WTC11 (cell line): ENCODE data around the gene PGS1. TPM values are rescaled to one million over a fixed set of nuclear protein-coding genes. Genes with fewer than 3 reads are reported as not detected.

Experiments used
- ATAC-seq: fragments of 200-7000 bp; cut with Tn5 transposase; 2 replicates; pipeline ENCODE4 v1.10.0; 2021; ENCODE audit warnings: mild to moderate bottlenecking, moderate library complexity
- CTCF ChIA-PET: fragments of 300-600 bp; sonication (Branson Sonifier 250); formaldehyde crosslinking; loops from one replicate; lab custom pipeline; 2021; ENCODE audit warnings: antibody characterized with exemption; lab: Charles Lee
- POLR2A ChIA-PET: fragments of 350-600 bp; sonication (Branson Sonifier 250); formaldehyde crosslinking; loops from one replicate; lab custom pipeline; 2021; ENCODE audit warnings: antibody characterized with exemption; lab: Charles Lee
- DNase-seq: peaks from one replicate; pipeline ENCODE4 v3.0.0; 2021; ENCODE audit warnings: low spot score
- H3K27ac Mint-ChIP-seq: 2 replicates; pipeline ENCODE4 v1.8.0; 2021; ENCODE audit warnings: mixed read lengths
- H3K27me3 Mint-ChIP-seq: 2 replicates; pipeline ENCODE4 v1.8.0; 2021; ENCODE audit warnings: low read depth, mild to moderate bottlenecking, moderate library complexity, mixed read lengths
- H3K36me3 Mint-ChIP-seq: 2 replicates; pipeline ENCODE4 v1.8.0; 2021; ENCODE audit warnings: mixed read lengths
- H3K4me1 Mint-ChIP-seq: 2 replicates; pipeline ENCODE4 v1.8.0; 2022; ENCODE audit warnings: mixed read lengths
- H3K4me3 Mint-ChIP-seq: 2 replicates; pipeline ENCODE4 v1.8.0; 2021; ENCODE audit warnings: mild to moderate bottlenecking, moderate library complexity, mixed read lengths
- H3K9me3 Mint-ChIP-seq: 2 replicates; pipeline ENCODE4 v1.8.0; 2021; ENCODE audit warnings: mixed read lengths
- ATF1 ChIP-seq: sonication (generic); formaldehyde crosslinking; IDR thresholded peaks from 2 replicates; pipeline ENCODE4 v1.8.1; 2023; ENCODE audit warnings: mild to moderate bottlenecking, moderate library complexity, missing genetic modification reagents
- FOXK1 ChIP-seq: sonication (generic); formaldehyde crosslinking; IDR thresholded peaks from 2 replicates; pipeline ENCODE4 v1.8.0; 2022; ENCODE audit warnings: mild to moderate bottlenecking, moderate library complexity, missing genetic modification reagents
- GABPB1 ChIP-seq: sonication (generic); formaldehyde crosslinking; IDR thresholded peaks from 2 replicates; pipeline ENCODE4 v1.8.1; 2023; ENCODE audit warnings: mild to moderate bottlenecking, missing genetic modification reagents
- JAZF1 ChIP-seq: fragments of 250-450 bp; sonication (Bioruptor Pico); IDR thresholded peaks from 2 replicates; pipeline ENCODE4 v1.9.0; 2021; ENCODE audit warnings: moderate library complexity, mild to moderate bottlenecking, inconsistent platforms
- JUN ChIP-seq: sonication (generic); formaldehyde crosslinking; IDR thresholded peaks from 2 replicates; pipeline ENCODE4 v1.8.0; 2023; ENCODE audit warnings: mild to moderate bottlenecking, missing genetic modification reagents
- MYBL2 ChIP-seq: sonication (generic); formaldehyde crosslinking; IDR thresholded peaks from 2 replicates; pipeline ENCODE4 v1.8.1; 2023; ENCODE audit warnings: mild to moderate bottlenecking, moderate library complexity, missing genetic modification reagents
- SMAD4 ChIP-seq: sonication (generic); formaldehyde crosslinking; IDR thresholded peaks from 2 replicates; pipeline ENCODE4 v1.8.0; 2022; ENCODE audit warnings: mild to moderate bottlenecking, missing genetic modification reagents
- total RNA-seq: library from RNA; stranded (reverse); gene quantifications from 3 replicates; pipeline ENCODE4 v1.2.3, GENCODE V29; 2021
- TF ChIP-seq, protein P1 (sequence below): sonication (generic); formaldehyde crosslinking; conservative IDR thresholded peaks from 2 replicates; pipeline ENCODE4 v1.8.1; 2023; ENCODE audit warnings: mild to moderate bottlenecking, low read depth, missing genetic modification reagents, moderate library complexity
- TF ChIP-seq, protein P2 (sequence below): sonication (generic); formaldehyde crosslinking; IDR thresholded peaks from 2 replicates; pipeline ENCODE4 v1.8.0; 2022; ENCODE audit warnings: missing genetic modification reagents
- TF ChIP-seq, protein P3 (sequence below): sonication (generic); formaldehyde crosslinking; IDR thresholded peaks from 2 replicates; pipeline ENCODE4 v1.8.1; 2022; ENCODE audit warnings: mild to moderate bottlenecking, moderate library complexity, missing genetic modification reagents
- TF ChIP-seq, protein P4 (sequence below): sonication (generic); formaldehyde crosslinking; IDR thresholded peaks from 2 replicates; pipeline ENCODE4 v1.8.0; 2022; ENCODE audit warnings: mild to moderate bottlenecking, missing genetic modification reagents
- TF ChIP-seq, protein P5 (sequence below): fragments of 250-450 bp; sonication (Bioruptor Pico); IDR thresholded peaks from 2 replicates; pipeline ENCODE4 v2.1.2; 2022; ENCODE audit warnings: mild to moderate bottlenecking, moderate library complexity

The PGS1 gene
- total RNA-seq, 1 experiment from 2014 or later: 51.4 TPM

DNA sequence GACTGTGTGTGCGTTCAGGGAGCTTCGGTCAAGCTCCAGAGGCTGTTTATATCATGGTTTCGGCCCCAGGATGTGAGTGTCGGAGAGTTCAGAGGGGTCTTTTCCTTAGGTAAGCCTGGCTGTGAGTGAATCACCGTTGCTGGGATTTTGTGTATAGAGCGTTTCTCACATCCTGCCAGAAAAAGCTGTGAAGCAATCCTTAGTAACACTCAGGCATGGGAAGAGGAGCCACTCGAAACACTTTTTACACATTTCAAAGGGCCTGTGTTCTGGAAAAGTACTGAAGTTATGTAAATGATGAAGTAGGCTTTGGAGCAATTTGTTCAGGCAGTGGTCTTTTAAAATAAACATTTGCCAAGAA, 662 bp downstream of the PGS1 start:
- H3K36me3 Mint-ChIP-seq: peaks cover 2% of the 10 kb centered on the region
- POLR2A ChIA-PET: interaction anchor here (0.7 to 1.3 kb wide), 2 partner anchors 9 to 11 kb away, joined by 4 to 5 read pairs; no protein-coding TSS in a partner anchor

DNA sequence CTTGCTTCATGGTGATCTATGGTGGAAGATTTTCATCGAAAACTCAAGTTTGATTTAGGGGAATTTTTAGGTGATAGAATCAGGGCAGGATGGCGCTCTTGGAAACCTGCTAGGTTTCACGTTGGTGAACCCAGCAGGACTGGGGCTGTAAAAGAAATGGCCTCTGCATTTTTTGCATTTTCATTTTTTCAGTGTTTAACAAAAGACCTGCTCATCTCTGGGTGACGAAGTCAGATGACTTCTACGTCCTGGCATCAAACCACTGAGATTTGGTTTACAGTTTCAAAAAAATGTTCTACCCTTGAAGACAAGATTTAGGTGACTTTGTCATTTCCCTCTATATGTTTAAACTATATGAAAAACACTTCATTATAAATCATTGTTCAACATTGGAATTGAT, 1.9 kb downstream of the PGS1 start:
- ChIA-PET CTCF (no interaction called here), POLR2A (no interaction called here)
- no peak for ATAC-seq
- peaks cover 2% of the 10 kb centered on the region for H3K36me3 Mint-ChIP-seq
- H3K4me3 Mint-ChIP-seq: peak overlapping the region; percentile 95
- H3K9me3 Mint-ChIP-seq: no peaks in the 10 kb centered on the region
- no peak for DNase-seq
- H3K27ac Mint-ChIP-seq: peak overlapping the region; percentile 73
- H3K4me1 Mint-ChIP-seq: peaks cover 65% of the 10 kb centered on the region
- no peaks in the 10 kb centered on the region for H3K27me3 Mint-ChIP-seq
- TF ChIP-seq MYBL2 (CRISPR knock-in tag): no peak
- TF ChIP-seq, protein P1, sequence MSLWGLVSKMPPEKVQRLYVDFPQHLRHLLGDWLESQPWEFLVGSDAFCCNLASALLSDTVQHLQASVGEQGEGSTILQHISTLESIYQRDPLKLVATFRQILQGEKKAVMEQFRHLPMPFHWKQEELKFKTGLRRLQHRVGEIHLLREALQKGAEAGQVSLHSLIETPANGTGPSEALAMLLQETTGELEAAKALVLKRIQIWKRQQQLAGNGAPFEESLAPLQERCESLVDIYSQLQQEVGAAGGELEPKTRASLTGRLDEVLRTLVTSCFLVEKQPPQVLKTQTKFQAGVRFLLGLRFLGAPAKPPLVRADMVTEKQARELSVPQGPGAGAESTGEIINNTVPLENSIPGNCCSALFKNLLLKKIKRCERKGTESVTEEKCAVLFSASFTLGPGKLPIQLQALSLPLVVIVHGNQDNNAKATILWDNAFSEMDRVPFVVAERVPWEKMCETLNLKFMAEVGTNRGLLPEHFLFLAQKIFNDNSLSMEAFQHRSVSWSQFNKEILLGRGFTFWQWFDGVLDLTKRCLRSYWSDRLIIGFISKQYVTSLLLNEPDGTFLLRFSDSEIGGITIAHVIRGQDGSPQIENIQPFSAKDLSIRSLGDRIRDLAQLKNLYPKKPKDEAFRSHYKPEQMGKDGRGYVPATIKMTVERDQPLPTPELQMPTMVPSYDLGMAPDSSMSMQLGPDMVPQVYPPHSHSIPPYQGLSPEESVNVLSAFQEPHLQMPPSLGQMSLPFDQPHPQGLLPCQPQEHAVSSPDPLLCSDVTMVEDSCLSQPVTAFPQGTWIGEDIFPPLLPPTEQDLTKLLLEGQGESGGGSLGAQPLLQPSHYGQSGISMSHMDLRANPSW (CRISPR knock-in tag): no peak

More for the DNA sequence above, 662 bp downstream of the PGS1 start:
- peak; percentile 58 for TF ChIP-seq GABPB1
- TF ChIP-seq SMAD4 (CRISPR knock-in tag): no peak
- no peak for TF ChIP-seq JAZF1 (CRISPR knock-in tag)
- 0 out of 2 replicates have a peak, but pooled peaks have one; percentile 9 for TF ChIP-seq JUN (CRISPR knock-in tag)
- TF ChIP-seq, protein P2, sequence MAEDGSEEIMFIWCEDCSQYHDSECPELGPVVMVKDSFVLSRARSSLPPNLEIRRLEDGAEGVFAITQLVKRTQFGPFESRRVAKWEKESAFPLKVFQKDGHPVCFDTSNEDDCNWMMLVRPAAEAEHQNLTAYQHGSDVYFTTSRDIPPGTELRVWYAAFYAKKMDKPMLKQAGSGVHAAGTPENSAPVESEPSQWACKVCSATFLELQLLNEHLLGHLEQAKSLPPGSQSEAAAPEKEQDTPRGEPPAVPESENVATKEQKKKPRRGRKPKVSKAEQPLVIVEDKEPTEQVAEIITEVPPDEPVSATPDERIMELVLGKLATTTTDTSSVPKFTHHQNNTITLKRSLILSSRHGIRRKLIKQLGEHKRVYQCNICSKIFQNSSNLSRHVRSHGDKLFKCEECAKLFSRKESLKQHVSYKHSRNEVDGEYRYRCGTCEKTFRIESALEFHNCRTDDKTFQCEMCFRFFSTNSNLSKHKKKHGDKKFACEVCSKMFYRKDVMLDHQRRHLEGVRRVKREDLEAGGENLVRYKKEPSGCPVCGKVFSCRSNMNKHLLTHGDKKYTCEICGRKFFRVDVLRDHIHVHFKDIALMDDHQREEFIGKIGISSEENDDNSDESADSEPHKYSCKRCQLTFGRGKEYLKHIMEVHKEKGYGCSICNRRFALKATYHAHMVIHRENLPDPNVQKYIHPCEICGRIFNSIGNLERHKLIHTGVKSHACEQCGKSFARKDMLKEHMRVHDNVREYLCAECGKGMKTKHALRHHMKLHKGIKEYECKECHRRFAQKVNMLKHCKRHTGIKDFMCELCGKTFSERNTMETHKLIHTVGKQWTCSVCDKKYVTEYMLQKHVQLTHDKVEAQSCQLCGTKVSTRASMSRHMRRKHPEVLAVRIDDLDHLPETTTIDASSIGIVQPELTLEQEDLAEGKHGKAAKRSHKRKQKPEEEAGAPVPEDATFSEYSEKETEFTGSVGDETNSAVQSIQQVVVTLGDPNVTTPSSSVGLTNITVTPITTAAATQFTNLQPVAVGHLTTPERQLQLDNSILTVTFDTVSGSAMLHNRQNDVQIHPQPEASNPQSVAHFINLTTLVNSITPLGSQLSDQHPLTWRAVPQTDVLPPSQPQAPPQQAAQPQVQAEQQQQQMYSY (CRISPR knock-in tag): no peak
- TF ChIP-seq ATF1 (CRISPR knock-in tag): no peak
- CTCF ChIA-PET: interaction anchor here (7.8 kb wide), 1 partner anchor 15 kb away, joined by 86 read pairs; no protein-coding TSS in a partner anchor
- DNase-seq (no peak), ATAC-seq (no peak)
- peak overlapping the region; percentile 97 for H3K27ac Mint-ChIP-seq
- H3K4me1 Mint-ChIP-seq: peaks cover 69% of the 10 kb centered on the region
- H3K27me3 Mint-ChIP-seq: no peaks in the 10 kb centered on the region
- no peaks in the 10 kb centered on the region for H3K9me3 Mint-ChIP-seq
- peak overlapping the region; percentile 95 for H3K4me3 Mint-ChIP-seq

DNA sequence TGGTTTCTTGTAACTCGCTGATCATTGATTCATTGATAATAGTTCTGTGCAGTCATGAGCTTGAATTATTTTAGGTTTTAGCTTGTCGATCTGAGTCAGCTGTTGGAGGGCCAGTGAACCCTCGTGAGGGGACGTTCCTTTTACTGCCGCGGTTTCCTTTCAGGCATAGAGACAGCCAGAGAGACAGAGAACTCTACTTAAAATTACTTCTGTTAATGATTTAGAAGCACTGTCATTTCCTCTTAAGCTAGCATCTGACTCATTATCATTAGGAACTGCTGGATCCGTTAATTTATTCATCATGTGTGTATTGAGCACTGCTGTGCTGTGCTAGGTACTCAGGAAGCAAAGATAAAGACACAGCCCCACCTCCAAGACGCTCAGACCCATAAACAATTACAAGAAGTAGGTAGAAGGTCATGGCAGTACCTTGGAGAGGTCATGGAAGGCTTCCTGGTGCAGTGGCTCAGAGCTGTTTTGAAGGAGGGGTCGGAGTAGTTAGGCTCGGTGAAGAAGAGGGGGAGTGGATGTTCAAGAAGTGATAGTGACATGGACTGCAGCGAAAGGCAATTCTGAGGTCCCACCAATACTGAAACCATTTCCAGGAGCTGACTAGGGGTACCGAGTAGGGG, 3.3 kb downstream of the PGS1 start:
- ChIA-PET POLR2A (no interaction called here), CTCF (interaction anchor here (0.7 to 3.1 kb wide), 5 partner anchors 10 to 39 kb away, joined by 3 to 18 read pairs (median 5); no protein-coding TSS in a partner anchor)
- no peaks in the 10 kb centered on the region for H3K27me3 Mint-ChIP-seq
- H3K27ac Mint-ChIP-seq: peak overlapping the region; percentile 92
- H3K9me3 Mint-ChIP-seq: no peaks in the 10 kb centered on the region
- no peak for DNase-seq
- peak overlapping the region; percentile 34 for H3K4me3 Mint-ChIP-seq
- peaks cover 2% of the 10 kb centered on the region for H3K36me3 Mint-ChIP-seq
- peaks cover 69% of the 10 kb centered on the region for H3K4me1 Mint-ChIP-seq
- TF ChIP-seq, protein P3, sequence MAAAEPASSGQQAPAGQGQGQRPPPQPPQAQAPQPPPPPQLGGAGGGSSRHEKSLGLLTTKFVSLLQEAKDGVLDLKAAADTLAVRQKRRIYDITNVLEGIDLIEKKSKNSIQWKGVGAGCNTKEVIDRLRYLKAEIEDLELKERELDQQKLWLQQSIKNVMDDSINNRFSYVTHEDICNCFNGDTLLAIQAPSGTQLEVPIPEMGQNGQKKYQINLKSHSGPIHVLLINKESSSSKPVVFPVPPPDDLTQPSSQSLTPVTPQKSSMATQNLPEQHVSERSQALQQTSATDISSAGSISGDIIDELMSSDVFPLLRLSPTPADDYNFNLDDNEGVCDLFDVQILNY (CRISPR knock-in tag): no peak
- TF ChIP-seq, protein P4, sequence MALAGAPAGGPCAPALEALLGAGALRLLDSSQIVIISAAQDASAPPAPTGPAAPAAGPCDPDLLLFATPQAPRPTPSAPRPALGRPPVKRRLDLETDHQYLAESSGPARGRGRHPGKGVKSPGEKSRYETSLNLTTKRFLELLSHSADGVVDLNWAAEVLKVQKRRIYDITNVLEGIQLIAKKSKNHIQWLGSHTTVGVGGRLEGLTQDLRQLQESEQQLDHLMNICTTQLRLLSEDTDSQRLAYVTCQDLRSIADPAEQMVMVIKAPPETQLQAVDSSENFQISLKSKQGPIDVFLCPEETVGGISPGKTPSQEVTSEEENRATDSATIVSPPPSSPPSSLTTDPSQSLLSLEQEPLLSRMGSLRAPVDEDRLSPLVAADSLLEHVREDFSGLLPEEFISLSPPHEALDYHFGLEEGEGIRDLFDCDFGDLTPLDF: no peak
- 0 out of 2 replicates have a peak, but pooled peaks have one; percentile 27 for TF ChIP-seq FOXK1
- TF ChIP-seq, protein P5, sequence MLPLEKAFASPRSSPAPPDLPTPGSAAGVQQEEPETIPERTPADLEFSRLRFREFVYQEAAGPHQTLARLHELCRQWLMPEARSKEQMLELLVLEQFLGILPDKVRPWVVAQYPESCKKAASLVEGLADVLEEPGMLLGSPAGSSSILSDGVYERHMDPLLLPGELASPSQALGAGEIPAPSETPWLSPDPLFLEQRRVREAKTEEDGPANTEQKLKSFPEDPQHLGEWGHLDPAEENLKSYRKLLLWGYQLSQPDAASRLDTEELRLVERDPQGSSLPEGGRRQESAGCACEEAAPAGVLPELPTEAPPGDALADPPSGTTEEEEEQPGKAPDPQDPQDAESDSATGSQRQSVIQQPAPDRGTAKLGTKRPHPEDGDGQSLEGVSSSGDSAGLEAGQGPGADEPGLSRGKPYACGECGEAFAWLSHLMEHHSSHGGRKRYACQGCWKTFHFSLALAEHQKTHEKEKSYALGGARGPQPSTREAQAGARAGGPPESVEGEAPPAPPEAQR (CRISPR knock-in tag): no peak
- peak; percentile 76 for ATAC-seq
